Tibial artery (tissue), 4 donors: ENCODE results near the gene NPEPL1.

Experiments used
- DNase-seq, 2 donors: peaks; one replicate each; pipeline ENCODE4 v3.0.0-alpha.2; 2019
- H3K27ac ChIP-seq, 2 donors: fragments of 200-600 bp; sonication (generic) in 1 of 2; 1 replicate in 1 of 2; 2 replicates in 1 of 2; pipeline ENCODE4 v1.5.1; 2018 to 2019; ENCODE audit warnings: mild to moderate bottlenecking in 1 of 2
- H3K27me3 ChIP-seq, 2 donors: fragments of 200-600 bp; sonication (generic) in 1 of 2; one replicate each; pipeline versions ENCODE4 v1.5.1 to v1.6.0; 2016 to 2019
- H3K36me3 ChIP-seq, 3 donors: fragments of 200-600 bp; sonication (generic) in 2 of 3; one replicate each; pipeline ENCODE4 v1.5.1; 2016 to 2019; ENCODE audit warnings: mild to moderate bottlenecking in 2 of 3
- H3K4me1 ChIP-seq, 4 donors: fragments of 200-600 bp; sonication (generic) in 2 of 4; 1 replicate in 3 of 4; 2 replicates in 1 of 4; pipeline ENCODE4 v1.5.1; 2016 to 2019
- H3K4me3 ChIP-seq, 2 donors: fragments of 200-600 bp; sonication (generic) in 1 of 2; 1 replicate in 1 of 2; 2 replicates in 1 of 2; pipeline ENCODE4 v1.5.1; 2018 to 2019; ENCODE audit warnings: mild to moderate bottlenecking in 2 of 2
- H3K9me3 ChIP-seq, 3 donors: fragments of 200-600 bp; sonication (generic) in 1 of 3; one replicate each; pipeline ENCODE4 v1.5.1; 2016 to 2019
- intact Hi-C: fragments of 100-400 bp; cut with DNase I; formaldehyde crosslinking; loops from one replicate; pipeline ENCODE4 v1.15.0; 2023; ENCODE audit warnings: low total_unique reads
- TF ChIP-seq, protein P1 (sequence below), 2 experiments: fragments of 200-600 bp in 1 of 2; fragments of 450-650 bp in 1 of 2; IDR thresholded peaks; one replicate each; pipeline ENCODE4 v1.5.1; 2017 to 2019; ENCODE audit warnings: antibody characterized with exemption in 2 of 2, mild to moderate bottlenecking in 1 of 2, moderate library complexity in 1 of 2

NPEPL1 gene

DNA sequence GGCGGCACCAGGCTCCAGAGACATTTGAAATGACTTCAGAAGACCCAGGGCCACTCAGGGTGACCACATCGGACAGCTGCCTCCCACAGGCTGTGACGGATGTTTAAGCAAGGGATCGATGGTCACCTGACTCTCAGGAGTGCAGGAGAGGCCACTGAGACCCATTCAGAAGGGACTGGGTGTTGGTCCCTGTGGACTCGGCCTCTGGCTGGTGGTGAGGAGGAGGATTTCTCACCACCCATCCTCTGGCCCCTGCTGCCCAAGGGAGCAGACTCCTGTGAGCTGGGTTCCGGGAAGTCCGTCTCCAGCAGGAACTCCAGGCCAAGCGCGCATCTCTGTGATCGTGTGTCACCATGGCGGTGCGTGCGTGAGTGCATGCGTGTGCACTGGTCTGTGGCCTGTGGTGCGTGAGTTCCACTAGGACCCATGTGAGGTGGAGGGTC, 25.5 kb downstream of the NPEPL1 start:
- peak in 1 of 2 donors; percentile 51 for DNase-seq
- no peak overlapping the region for H3K27ac ChIP-seq
- peaks cover 0 to 30% (median 17%) of the 10 kb centered on the region in 3 donors for H3K36me3 ChIP-seq
- intact Hi-C loops = no loop called here
- peaks cover 0 to 20% of the 10 kb centered on the region in 2 donors for H3K27me3 ChIP-seq
- peaks cover 0 to 4% (median 0%) of the 10 kb centered on the region in 4 donors for H3K4me1 ChIP-seq
- TF ChIP-seq, protein P1, sequence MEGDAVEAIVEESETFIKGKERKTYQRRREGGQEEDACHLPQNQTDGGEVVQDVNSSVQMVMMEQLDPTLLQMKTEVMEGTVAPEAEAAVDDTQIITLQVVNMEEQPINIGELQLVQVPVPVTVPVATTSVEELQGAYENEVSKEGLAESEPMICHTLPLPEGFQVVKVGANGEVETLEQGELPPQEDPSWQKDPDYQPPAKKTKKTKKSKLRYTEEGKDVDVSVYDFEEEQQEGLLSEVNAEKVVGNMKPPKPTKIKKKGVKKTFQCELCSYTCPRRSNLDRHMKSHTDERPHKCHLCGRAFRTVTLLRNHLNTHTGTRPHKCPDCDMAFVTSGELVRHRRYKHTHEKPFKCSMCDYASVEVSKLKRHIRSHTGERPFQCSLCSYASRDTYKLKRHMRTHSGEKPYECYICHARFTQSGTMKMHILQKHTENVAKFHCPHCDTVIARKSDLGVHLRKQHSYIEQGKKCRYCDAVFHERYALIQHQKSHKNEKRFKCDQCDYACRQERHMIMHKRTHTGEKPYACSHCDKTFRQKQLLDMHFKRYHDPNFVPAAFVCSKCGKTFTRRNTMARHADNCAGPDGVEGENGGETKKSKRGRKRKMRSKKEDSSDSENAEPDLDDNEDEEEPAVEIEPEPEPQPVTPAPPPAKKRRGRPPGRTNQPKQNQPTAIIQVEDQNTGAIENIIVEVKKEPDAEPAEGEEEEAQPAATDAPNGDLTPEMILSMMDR (IDR thresholded peaks at IDR 0.05) = no peak
- no peak overlapping the region for H3K4me3 ChIP-seq
- H3K9me3 ChIP-seq = no peaks in the 10 kb centered on the region

DNA sequence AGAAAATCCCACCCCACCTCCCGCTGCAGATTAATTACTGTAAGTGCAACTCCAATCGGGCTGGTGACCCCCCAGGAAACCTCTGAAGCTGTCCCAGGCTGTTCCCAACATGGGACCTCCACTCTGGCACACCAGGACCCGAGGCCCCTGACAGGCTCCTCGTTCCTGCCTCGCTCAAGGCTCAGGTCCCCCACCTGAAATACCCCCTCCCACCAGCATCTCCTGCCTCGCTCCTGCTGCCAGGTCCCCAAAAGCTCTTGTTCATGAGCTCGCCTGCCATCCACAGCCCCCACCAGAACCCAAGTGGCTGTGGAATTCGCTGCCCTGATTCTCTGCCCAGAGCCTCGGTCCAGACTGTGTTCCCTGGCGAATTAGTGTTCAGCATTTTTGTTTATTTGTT, 26.1 kb downstream of the NPEPL1 start:
- intact Hi-C loops = no loop called here
- H3K9me3 ChIP-seq = no peaks in the 10 kb centered on the region
- H3K4me1 ChIP-seq = peaks cover 0 to 4% (median 0%) of the 10 kb centered on the region in 4 donors
- DNase-seq = peak in 1 of 2 donors; percentile 43
- peaks cover 0 to 25% (median 13%) of the 10 kb centered on the region in 3 donors for H3K36me3 ChIP-seq
- TF ChIP-seq, protein P1 (IDR thresholded peaks at IDR 0.05) = no peak
- no peak overlapping the region for H3K4me3 ChIP-seq
- H3K27me3 ChIP-seq = peaks cover 0 to 24% of the 10 kb centered on the region in 2 donors
- no peak overlapping the region for H3K27ac ChIP-seq

DNA sequence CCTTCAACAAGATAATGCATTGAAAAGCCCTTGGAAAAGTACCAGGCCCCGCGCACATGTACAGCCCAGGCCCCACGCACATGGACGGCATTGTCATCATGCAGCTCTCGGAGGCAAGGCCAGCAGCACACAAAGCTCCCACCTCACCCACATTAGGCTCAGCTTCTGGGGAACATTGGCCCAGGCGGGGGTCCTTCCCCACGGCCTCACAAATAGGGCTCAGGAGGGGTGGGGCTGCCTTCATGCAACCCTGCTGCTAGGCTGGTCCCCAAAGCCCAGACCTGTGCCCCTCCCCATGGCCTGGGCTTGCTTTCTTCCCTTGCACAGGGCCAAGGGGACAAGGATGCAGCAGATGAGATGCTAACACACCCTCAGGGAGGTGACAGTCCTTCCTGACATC, 26.7 kb downstream of the NPEPL1 start:
- intact Hi-C loops = no loop called here
- Histone ChIP-seq H3K27me3 (peaks cover 0 to 24% of the 10 kb centered on the region in 2 donors), H3K27ac (no peak overlapping the region), H3K4me1 (peaks cover 0 to 4% (median 0%) of the 10 kb centered on the region in 4 donors), H3K4me3 (no peak overlapping the region), H3K9me3 (no peaks in the 10 kb centered on the region), H3K36me3 (peaks cover 0 to 20% (median 8%) of the 10 kb centered on the region in 3 donors)
- no peak for DNase-seq
- TF ChIP-seq, protein P1 (IDR thresholded peaks at IDR 0.05) = no peak

DNA sequence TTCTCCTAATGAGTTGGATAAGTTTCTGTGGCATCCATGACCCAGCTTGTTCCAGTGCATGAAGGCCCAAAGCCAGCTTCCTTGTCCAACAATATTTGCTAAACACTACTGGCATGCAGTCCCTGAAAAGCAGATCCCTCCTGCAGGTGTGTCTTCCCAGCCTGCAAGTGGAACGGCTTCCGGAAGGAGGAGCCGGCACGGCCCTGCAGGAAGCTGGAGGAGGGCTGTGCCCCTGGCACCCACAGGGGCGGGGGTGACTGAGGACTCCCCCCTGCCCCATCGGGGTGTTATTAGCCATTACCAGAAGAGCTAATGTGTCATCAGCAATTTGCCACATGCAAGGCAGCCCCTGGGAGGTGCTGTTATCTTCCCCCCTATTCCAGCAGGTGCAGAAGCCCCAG, 27.4 kb downstream of the NPEPL1 start:
- H3K4me3 ChIP-seq = no peak overlapping the region

DNA sequence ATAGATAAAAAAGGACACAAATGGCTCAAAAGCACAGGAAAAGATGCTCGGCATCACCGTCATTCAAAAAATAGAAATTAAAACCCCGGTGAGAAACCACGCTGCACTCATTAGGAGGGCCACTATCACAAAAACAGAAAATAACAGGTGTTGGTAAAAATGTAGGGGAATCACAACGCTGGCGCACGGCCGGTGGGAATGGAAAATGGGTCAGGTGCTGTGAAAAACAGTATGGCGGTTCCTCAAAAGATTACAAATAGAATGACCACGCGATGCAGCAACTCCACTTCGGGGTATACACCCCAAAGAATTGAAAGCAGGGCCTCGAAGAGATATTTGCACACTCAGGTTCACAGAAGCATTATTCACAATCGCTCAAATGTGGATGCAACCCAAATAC, 28.3 kb downstream of the NPEPL1 start:
- H3K4me1 ChIP-seq = peaks cover 0 to 4% (median 0%) of the 10 kb centered on the region in 4 donors

More for the DNA sequence above, 27.4 kb downstream of the NPEPL1 start:
- peak in 1 of 2 donors; percentile 55 for DNase-seq
- Histone ChIP-seq H3K9me3 (no peaks in the 10 kb centered on the region), H3K27me3 (peaks cover 0 to 24% of the 10 kb centered on the region in 2 donors), H3K36me3 (peaks cover 0 to 13% (median under 1%) of the 10 kb centered on the region in 3 donors), H3K4me1 (peaks cover 0 to 4% (median 0%) of the 10 kb centered on the region in 4 donors), H3K27ac (no peak overlapping the region)
- TF ChIP-seq, protein P1 (IDR thresholded peaks at IDR 0.05) = no peak
- intact Hi-C loops = no loop called here

More for the DNA sequence above, 28.3 kb downstream of the NPEPL1 start:
- Histone ChIP-seq H3K36me3 (peaks cover 0 to 5% (median 0%) of the 10 kb centered on the region in 3 donors), H3K27me3 (peaks cover 0 to 24% of the 10 kb centered on the region in 2 donors), H3K27ac (no peak overlapping the region), H3K4me3 (no peak overlapping the region), H3K9me3 (no peaks in the 10 kb centered on the region)
- DNase-seq = no peak
- intact Hi-C loops = no loop called here
- TF ChIP-seq, protein P1 (IDR thresholded peaks at IDR 0.05) = no peak
